IPS-18c (cell line): ENCODE data around the gene ARID1B.

Experiments
- H3K4me3 ChIP-seq: 2 replicates; pipeline ENCODE4 v1.7.0; 2013; ENCODE audit warnings: low read depth, mild to moderate bottlenecking, low read length, moderate library complexity; ENCODE audit not compliant: insufficient read depth
- H3K9me3 ChIP-seq: one replicate; pipeline ENCODE4 v1.6.1; 2013; ENCODE audit warnings: mild to moderate bottlenecking, low read length, moderate library complexity; ENCODE audit not compliant: control insufficient read depth, insufficient read depth

The ARID1B gene

GRCh38 chr6:156807795-156808194 is 30.6 kb downstream of the ARID1B start:
- no peaks in the 10 kb centered on the region for H3K9me3 ChIP-seq
- H3K4me3 ChIP-seq: no peak overlapping the region

GRCh38 chr6:156808287-156808686 is 31.1 kb downstream of the ARID1B start:
- no peak overlapping the region for H3K4me3 ChIP-seq

GRCh38 chr6:156809034-156809433 is 31.9 kb downstream of the ARID1B start:
- Histone ChIP-seq H3K9me3 (no peaks in the 10 kb centered on the region), H3K4me3 (no peak overlapping the region)

More at GRCh38 chr6:156808287-156808686, 31.1 kb downstream of the ARID1B start:
- H3K9me3 ChIP-seq: no peaks in the 10 kb centered on the region

DNA sequence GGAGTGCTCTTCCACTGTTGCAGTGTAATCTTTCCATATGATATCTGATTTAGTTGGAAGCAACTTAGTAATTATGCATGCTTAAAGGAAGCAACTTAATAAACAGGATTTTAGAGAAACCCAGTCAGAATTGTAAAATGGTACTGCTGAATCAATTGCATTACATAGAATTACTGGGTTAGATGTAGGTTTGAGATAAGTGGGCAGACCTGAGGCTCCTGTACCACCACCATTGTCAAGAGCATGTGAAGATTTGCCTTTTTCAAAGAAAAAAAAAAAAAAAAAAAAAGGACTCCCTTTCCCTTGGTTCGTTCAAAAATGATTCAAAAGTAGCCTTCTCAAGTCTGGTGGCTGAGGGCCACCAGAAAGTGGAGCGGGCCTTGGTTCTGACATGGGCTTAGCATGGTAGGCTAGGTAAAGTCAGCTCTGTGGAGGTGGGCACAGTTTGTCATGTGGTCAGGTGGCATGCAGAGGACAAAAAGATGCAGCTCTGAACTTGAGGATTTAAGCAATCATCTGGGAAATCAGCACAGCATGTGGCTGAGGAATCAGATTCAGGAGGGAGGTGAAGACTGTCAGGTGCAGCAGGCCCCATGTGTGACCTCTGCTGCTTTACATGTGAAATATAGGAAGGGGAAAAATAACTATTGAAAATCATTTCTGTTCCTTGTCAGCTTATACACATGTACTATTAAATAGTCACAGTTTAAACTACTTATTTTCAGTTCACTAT is 32.4 kb downstream of the ARID1B start:
- Histone ChIP-seq H3K9me3 (no peaks in the 10 kb centered on the region), H3K4me3 (no peak overlapping the region)

DNA sequence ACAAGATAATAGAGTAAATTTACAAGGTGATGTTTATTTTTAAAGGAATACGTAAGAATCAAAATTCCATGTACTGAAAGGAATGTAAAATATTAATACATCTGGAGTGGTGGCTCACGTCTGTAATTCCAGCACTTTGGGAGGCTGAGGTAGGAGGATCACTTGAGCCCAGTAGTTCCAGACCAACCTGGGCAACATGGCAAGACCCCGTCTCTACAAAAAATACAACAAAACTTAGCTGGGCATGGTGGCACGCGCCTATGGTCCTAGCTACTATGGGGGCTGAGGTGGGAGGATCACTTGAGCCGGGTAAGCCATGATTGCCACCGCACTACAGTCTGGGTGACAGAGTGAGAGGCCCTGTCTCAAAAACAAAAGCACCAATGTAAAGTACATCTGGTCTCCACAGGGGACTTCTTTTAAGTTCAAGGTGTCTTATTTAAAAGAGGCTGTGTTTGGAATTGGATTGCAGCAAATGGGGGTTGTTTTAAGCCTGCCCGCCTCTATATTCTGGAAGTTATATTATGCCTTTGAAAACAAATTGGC is 36.9 kb downstream of the ARID1B start:
- H3K9me3 ChIP-seq: no peaks in the 10 kb centered on the region

GRCh38 chr6:156816505-156816904 is 39.3 kb downstream of the ARID1B start:
- Histone ChIP-seq H3K9me3 (no peaks in the 10 kb centered on the region), H3K4me3 (no peak overlapping the region)

More for the DNA sequence above, 36.9 kb downstream of the ARID1B start:
- no peak overlapping the region for H3K4me3 ChIP-seq

DNA sequence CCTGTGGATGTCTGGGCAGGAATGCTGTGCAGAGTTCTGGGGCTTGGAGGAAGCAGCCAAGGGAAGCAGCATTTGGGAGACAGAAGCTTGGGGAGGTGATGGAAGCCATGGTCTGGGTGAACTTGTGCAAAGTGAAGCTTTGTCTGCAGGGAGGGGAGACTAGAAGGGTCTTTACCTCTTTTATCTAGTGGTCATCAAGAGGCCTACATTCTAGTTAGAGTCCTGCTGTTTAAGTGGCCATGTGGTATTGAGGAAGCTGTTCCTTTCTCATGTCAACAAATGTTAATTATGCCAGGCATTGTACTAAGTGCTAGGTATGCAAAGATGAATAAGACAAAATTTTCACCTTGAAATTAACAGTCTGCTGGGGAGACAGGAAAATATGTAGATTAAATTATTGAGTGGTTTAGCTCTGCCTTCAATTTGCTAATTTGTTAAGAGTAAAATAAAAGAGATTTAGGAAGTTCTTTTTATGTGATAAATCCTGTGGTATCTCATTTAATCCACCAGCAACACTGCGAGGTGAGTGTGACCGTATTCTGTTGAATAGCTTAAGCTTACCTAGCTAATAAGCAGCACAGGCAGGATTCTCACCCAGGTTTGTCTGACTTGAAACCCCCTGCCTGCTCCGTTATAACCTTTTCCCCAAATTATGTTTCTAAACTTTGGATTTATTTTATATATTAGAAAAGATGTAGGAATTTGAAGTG is 43.1 kb downstream of the ARID1B start:
- Histone ChIP-seq H3K9me3 (no peaks in the 10 kb centered on the region), H3K4me3 (no peak overlapping the region)

DNA sequence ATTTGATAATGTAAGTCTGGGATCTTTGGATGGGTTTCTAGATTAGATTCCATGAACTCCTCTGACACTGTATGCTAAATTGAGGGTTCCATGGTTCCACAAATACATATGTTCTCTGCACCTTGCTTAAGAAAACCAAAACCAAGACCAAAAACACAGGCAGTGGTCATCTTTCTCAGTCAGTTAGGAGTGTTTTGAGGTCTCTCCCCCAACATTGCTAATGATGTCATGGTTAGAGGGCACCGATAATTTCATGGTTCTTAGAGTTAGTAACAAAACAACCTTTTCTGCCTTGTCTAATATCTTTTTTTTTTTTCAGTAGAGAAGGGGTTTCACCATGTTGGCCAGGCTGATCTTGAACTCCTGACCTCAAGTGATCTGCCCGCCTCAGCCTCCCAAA is 44.5 kb downstream of the ARID1B start:
- Histone ChIP-seq H3K4me3 (no peak overlapping the region), H3K9me3 (no peaks in the 10 kb centered on the region)

- Histone ChIP-seq H3K4me3 (no peak overlapping the region), H3K9me3 (no peaks in the 10 kb centered on the region)
Measured at GRCh38 chr6:156822747-156823206, 45.6 kb downstream of the ARID1B start.

- Histone ChIP-seq H3K9me3 (no peaks in the 10 kb centered on the region), H3K4me3 (no peak overlapping the region)
Measured at GRCh38 chr6:156824142-156824541, 47.0 kb downstream of the ARID1B start.

DNA sequence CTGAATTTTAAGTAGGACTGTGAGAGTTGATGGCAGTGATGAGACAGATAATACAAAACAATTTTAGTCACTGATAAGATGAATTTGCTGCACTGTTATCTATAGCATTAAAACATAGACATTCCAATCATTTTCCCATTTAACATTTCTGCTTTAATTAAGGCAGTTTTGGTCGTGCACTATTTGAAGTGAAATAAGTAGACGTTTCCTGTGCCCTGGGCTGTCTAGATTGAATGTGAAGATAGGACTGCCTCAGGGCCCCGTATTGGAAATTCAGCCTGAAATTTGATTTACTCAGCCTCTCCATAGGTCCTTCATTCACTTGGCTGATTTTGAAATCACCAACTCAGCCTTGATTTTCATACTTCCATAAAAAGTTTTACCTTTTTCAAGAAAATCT is 48.3 kb downstream of the ARID1B start:
- no peaks in the 10 kb centered on the region for H3K9me3 ChIP-seq
- H3K4me3 ChIP-seq: no peak overlapping the region

- Histone ChIP-seq H3K9me3 (no peaks in the 10 kb centered on the region), H3K4me3 (no peak overlapping the region)
Measured at GRCh38 chr6:156826290-156826955, 49.2 kb downstream of the ARID1B start.

GRCh38 chr6:156827382-156827781 is 50.2 kb downstream of the ARID1B start:
- Histone ChIP-seq H3K4me3 (no peak overlapping the region), H3K9me3 (no peaks in the 10 kb centered on the region)

- no peak overlapping the region for H3K4me3 ChIP-seq
- no peaks in the 10 kb centered on the region for H3K9me3 ChIP-seq
Measured at GRCh38 chr6:156828280-156828703, 51.1 kb downstream of the ARID1B start.

- H3K9me3 ChIP-seq: no peaks in the 10 kb centered on the region
- H3K4me3 ChIP-seq: no peak overlapping the region
Measured at GRCh38 chr6:156830126-156830525, 52.9 kb downstream of the ARID1B start.

DNA sequence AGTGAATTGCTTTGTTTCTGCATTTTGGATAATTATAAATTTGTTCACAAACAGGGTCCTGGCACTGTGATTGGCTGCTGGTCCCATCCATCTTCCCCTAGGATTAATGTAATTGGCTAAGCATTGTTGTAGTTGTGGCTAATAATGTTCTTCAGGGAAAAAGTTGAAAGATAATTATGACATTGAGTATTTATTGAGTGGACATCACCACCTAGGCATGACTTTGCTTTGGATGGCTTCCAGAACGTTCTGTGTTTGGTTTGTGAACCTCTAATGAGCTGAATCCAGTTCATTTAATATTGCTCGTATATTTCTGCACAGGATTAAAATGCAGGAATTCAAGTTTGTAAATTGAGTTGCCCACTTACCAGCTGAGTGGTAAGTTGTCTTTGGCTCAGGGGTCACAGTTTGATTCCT is 55.1 kb downstream of the ARID1B start:
- Histone ChIP-seq H3K4me3 (no peak overlapping the region), H3K9me3 (no peaks in the 10 kb centered on the region)

DNA sequence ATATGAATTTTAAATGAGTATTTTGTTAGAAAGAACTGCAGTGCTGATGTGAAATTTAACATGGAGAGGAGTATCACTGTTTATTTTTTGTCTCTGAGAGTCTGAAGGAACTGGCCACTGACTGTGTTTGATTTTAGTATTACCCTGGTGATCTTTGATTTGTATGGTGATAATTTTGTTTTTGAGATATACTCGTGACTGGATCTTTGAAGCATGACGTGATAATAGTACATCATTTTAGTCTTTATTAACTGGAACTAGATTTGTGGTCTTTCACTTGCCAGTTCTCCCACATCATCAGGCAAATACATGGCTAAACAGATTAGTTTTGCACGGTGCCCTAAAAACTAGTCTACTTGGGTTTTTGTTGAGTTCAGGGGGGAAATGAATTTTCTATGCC is 55.5 kb downstream of the ARID1B start:
- Histone ChIP-seq H3K9me3 (no peaks in the 10 kb centered on the region), H3K4me3 (no peak overlapping the region)

DNA sequence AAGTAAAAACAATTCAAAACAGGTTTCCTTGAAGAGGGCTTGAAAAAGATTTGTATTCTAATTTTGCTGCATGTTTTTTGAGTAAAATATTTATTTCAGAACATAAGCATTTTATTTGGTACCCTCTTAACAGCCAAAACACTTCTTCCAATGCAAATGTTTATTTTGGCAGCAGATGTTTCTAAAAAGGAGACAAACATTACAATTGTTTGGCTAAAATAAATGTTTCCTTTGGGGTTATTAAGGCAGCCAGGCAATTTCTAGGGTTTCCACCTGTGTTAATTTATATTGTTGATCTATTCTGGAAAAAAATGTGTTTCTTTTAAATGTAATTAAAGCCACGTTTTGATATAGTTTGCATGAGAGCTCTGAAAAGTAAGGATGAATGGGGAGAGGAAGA is 56.6 kb downstream of the ARID1B start:
- Histone ChIP-seq H3K4me3 (no peak overlapping the region), H3K9me3 (no peaks in the 10 kb centered on the region)
